ENCODE results near the gene ADAM12.

GRCh38 chr10:125985557-125986240 lies 402.6 kb downstream of the ADAM12 start:
- TF ChIP-seq CTCF (IDR thresholded peaks at IDR 0.05) (no peak), EZH2phosphoT487 (IDR thresholded peaks at IDR 0.05) (no peak), EZH2 (IDR thresholded peaks at IDR 0.05) (no peak)
